ENCODE measurements around the gene ZBTB7B. TPM values are rescaled to one million over a fixed set of nuclear protein-coding genes. Genes with fewer than 3 reads are reported as not detected.
A peak's percentile ranks its signal among the peaks of the same experiment; 100 is the strongest.

ZBTB7B gene
- total RNA-seq, 1 donor from 2014 or later, result 83.1 TPM

GRCh38 chr1:155062151-155062686, 59.6 kb downstream of the ZBTB7B start:
- no peak for DNase-seq (ENCODE audit: low spot score in 2 of 2)
- Histone ChIP-seq H3K27ac (no peak overlapping the region), H3K9me3 (no peaks in the 10 kb centered on the region), H3K4me3 (peak overlapping the region in 1 of 2 donors; percentile 93), H3K36me3 (peaks cover 13 to 33% of the 10 kb centered on the region in 2 donors), H3K4me1 (peaks cover 14 to 18% of the 10 kb centered on the region in 2 donors), H3K27me3 (no peaks in the 10 kb centered on the region)
- TF ChIP-seq, protein P1, sequence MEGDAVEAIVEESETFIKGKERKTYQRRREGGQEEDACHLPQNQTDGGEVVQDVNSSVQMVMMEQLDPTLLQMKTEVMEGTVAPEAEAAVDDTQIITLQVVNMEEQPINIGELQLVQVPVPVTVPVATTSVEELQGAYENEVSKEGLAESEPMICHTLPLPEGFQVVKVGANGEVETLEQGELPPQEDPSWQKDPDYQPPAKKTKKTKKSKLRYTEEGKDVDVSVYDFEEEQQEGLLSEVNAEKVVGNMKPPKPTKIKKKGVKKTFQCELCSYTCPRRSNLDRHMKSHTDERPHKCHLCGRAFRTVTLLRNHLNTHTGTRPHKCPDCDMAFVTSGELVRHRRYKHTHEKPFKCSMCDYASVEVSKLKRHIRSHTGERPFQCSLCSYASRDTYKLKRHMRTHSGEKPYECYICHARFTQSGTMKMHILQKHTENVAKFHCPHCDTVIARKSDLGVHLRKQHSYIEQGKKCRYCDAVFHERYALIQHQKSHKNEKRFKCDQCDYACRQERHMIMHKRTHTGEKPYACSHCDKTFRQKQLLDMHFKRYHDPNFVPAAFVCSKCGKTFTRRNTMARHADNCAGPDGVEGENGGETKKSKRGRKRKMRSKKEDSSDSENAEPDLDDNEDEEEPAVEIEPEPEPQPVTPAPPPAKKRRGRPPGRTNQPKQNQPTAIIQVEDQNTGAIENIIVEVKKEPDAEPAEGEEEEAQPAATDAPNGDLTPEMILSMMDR (IDR thresholded peaks at IDR 0.05), result no peak
- intact Hi-C loops (cut with DNase I), result loop anchor here (5.0 kb wide), 1 partner anchor 105 kb away; the partner anchor contains the start of gene PBXIP1

- H3K9me3 ChIP-seq, result no peaks in the 10 kb centered on the region
- TF ChIP-seq, protein P1 (IDR thresholded peaks at IDR 0.05), result peak; percentile 63 to 80 (median 74)
- H3K36me3 ChIP-seq, result peaks cover 7 to 26% of the 10 kb centered on the region in 2 donors
- DNase-seq (ENCODE audit: low spot score in 2 of 2), result peak in 1 of 2 donors; percentile 82
- peak overlapping the region; percentile 60 to 93 for H3K4me3 ChIP-seq
- H3K27me3 ChIP-seq, result no peaks in the 10 kb centered on the region
- peaks cover 14 to 18% of the 10 kb centered on the region in 2 donors for H3K4me1 ChIP-seq
- H3K27ac ChIP-seq, result no peak overlapping the region
- intact Hi-C loops (cut with DNase I), result loop anchor here (1.0 to 5.0 kb wide), 2 partner anchors 22 to 106 kb away; partner anchors contain the start of gene PBXIP1
Measured at GRCh38 chr1:155062702-155063411, 60.3 kb downstream of the ZBTB7B start.

DNA sequence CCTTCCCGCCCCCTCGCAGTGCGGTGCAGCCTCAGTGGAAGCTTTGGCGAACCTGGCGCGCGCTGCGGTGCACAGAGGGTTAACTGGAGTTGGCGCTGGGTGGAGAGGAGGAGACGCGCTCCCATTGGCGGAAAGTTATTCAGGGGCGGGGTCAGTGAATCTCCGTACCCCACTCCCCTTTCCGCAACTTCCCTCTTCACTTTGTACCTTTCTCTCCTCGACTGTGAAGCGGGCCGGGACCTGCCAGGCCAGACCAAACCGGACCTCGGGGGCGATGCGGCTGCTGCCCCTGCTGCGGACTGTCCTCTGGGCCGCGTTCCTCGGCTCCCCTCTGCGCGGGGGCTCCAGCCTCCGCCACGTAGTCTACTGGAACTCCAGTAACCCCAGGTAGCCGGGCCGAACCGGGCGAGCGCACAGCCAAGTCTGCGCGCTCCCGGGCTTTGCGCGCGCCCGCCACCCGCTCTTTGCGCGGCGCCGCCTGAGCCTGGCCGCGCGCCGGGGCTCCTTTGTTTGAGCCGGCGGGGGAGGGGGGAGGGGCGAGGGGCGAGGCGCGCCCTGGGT, 61.0 kb downstream of the ZBTB7B start, which contains the start of gene EFNA4:
EFNA4 (plus strand) TSS at position 191 of the 561 bp plus-strand sequence; CDS start at position 275, 84 bp downstream.
- Histone ChIP-seq H3K9me3 (no peaks in the 10 kb centered on the region), H3K36me3 (peaks cover 2 to 19% of the 10 kb centered on the region in 2 donors), H3K4me1 (peaks cover 14 to 18% of the 10 kb centered on the region in 2 donors), H3K27me3 (no peaks in the 10 kb centered on the region), H3K4me3 (peak within 1 kb of the TSS; percentile 60 to 93), H3K27ac (peak within 1 kb of the TSS; percentile 38 to 65)
- intact Hi-C loops (cut with DNase I), result loop anchor here (1.0 to 5.0 kb wide), 2 partner anchors 22 to 106 kb away; partner anchors contain the start of gene PBXIP1
- TF ChIP-seq, protein P1 (IDR thresholded peaks at IDR 0.05), result no peak
- DNase-seq (ENCODE audit: low spot score in 2 of 2), result peak in 1 of 2 donors; percentile 87

- Histone ChIP-seq H3K4me3 (peak overlapping the region; percentile 60 to 93), H3K27me3 (no peaks in the 10 kb centered on the region), H3K4me1 (peaks cover 14 to 18% of the 10 kb centered on the region in 2 donors), H3K27ac (peak overlapping the region in 1 of 2 donors; percentile 65), H3K36me3 (peaks cover 2 to 16% of the 10 kb centered on the region in 2 donors), H3K9me3 (no peaks in the 10 kb centered on the region)
- TF ChIP-seq, protein P1 (IDR thresholded peaks at IDR 0.05), result no peak
- intact Hi-C loops (cut with DNase I), result loop anchor here (5.0 kb wide), 1 partner anchor 107 kb away; the partner anchor contains the start of gene PBXIP1
- no peak for DNase-seq (ENCODE audit: low spot score in 2 of 2)
Measured at GRCh38 chr1:155064111-155064831, 61.7 kb downstream of the ZBTB7B start.

DNA sequence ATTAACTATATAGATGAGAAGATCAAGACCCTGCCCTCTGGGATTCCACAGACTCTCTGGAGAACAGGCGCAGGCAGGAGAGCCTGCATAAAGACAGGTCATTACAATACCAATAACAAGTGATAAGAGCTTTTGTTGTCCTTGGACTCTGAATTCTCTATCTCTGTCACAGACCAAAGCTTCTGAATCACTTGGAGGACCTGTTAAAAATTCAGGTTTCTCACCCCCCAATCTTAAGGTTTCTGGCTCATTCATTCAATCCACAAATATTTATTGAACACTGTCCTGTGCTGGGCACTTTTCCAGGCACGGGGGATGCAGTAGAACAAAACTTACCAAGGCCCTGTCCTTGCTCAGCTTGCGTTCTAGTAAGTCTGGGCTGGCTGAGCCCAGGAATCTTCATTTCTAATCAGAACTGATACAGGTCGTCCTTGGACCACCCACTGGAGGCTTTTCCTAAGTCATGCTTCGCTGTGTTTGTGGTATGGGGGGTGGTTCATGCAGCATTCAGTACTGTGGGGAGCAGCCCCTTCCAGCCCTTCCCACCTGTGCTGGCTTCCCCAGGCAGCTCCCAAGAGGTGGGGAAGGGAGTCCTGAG, 62.3 kb downstream of the ZBTB7B start:
- H3K27me3 ChIP-seq, result no peaks in the 10 kb centered on the region
- TF ChIP-seq, protein P1 (IDR thresholded peaks at IDR 0.05), result no peak
- no peak overlapping the region for H3K27ac ChIP-seq
- no peaks in the 10 kb centered on the region for H3K9me3 ChIP-seq
- intact Hi-C loops (cut with DNase I), result loop anchor here (5.0 kb wide), 1 partner anchor 108 kb away; the partner anchor contains the start of gene PBXIP1
- no peak for DNase-seq (ENCODE audit: low spot score in 2 of 2)
- peaks cover 2 to 10% of the 10 kb centered on the region in 2 donors for H3K36me3 ChIP-seq
- H3K4me3 ChIP-seq, result no peak overlapping the region
- peaks cover 14 to 18% of the 10 kb centered on the region in 2 donors for H3K4me1 ChIP-seq
